ENCODE measurements around the gene NXN. TPM values are rescaled to one million over a fixed set of nuclear protein-coding genes. Genes with fewer than 3 reads are reported as not detected.
A peak's percentile ranks its signal among the peaks of the same experiment; 100 is the strongest.
"Not testable (repeated sequence)": the region's sequence is repeated elsewhere in the genome, so short reads cannot be mapped to it uniquely, and the experiment has no call there.

Gene NXN
- polyA plus RNA-seq, 1 donor, result 32.7 TPM

DNA sequence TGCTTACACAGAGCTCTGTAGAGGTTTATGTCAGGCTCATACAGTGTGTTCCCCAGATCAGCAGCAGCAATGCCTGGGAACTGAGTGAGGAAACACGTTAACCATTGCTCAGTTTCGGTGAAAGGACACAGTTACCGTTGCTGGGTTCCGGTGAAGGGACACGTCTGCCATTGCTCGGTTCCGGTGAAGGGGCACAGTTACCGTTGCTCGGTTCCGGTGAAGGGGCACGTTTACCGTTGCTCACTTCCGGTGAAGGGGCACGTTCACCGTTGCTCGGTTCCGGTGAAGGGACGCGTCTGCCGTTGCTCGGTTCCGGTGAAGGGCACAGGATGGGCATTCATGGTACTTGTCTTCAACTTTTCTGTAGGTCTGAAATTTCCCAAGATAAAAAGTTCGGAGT, 115.7 kb downstream of the NXN start:
- no peak for DNase-seq

DNA sequence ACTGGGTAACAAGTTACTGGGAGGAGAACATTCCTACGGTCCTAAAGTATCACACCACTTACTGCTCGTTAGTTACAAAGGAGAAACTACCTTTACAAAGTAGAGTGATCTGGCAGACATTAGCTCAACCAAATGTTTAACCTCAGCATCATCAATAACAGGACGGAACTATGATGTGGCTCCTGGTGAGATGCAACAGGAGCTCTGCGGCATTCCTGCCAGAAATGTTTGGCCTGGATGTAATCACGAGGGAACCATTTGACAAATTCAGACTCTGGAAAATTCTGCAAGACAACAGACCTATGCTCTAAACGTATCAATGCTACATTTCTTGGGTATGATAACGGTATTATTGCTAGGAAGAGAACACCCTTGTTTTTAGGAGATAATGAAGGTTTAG, 117.0 kb downstream of the NXN start:
- DNase-seq, result no peak

DNA sequence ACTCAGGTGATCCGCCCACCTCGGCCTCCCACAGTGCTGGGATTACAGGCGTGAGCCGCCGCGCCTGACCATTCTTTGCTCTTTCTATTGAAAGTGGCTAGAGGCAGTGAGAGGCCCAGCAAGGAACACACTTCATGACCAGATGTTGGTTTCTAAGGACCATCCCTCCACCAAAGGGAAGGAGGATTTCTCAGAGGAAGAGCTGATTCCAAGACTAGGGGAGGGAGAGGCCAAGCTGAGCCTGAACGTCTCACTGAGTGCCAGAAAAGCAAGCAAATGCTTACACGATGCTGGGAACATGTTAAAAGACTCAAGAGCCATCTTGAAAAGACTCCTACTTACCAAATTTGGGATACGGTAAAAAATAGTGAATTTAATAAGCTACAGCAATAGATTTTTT, 118.2 kb downstream of the NXN start:
- no peak for DNase-seq

GRCh38 chr17:860805-861204, 118.8 kb downstream of the NXN start:
- no peak for DNase-seq

DNA sequence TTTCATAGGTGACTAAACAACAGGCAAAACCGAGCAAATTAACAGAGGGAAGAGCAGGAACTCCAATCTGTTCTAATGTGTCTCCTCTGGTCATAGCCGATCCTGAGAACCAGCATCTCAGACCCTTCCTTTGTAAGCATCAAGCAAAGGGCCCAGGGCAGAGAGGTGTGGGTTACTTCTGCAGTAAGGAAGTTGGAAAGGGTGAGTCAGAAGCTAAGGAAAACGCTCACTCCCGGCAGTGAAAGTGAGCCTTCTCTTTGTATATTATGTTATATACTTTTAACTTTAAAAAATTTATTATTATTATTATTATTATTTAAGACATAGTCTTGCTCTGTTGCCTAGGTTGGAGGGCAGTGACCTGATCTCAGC, 119.8 kb downstream of the NXN start:
- no peak for DNase-seq

DNA sequence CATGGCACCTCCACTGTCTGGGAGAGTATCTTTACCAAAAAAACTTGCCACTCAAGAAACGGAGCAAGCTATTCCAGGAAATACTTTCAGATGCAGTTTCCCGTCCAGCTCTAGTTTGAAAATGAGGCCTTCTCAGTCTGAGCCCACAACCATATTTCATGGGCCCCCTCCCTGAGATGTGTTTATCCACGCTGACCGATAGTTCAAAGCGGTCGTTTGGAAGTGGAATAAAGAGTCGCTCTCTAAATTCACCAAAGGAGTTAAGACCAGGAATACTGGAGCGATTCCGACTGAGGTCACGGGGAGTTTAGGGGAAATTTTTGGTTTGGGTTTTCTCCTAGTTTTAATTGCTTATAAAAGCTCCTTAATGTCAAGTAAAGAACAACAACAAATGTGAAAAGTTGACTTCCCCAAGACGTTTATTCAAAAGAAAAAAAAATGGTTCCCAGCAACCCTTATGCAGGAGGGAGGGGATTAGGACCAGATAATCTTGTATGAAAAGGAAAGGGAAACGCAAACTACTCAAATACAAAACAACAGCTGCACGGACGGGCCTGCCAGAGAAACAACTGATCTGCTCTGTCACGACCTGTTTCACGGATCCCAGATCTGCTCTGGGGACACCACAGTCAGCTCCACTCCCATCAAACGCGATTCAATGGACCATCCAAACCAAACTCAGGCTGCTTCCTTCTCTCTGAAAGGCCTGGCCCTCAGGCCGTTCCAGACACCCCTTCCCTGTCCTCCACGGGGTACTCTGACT, 120.3 kb downstream of the NXN start:
- DNase-seq, result peak; percentile 83

DNA sequence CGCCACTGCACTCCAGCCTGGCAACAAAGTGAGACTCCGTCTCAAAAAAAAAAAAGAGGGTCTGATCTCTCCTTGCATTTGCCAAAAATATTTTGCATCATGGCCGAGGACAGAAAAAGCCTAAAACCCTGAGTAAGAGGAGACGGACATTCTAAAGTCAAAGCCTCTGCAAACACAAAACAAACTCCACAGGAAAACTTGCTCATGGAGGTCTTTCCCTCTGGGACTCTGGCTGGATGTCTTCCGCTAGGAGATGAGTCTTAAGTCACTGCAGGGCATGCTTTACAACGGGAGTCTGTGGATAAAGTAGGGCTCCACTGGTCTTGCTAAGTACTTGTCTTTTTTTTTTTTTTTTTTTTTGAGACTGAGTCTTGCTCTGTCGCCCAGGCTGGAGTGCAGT, 123.4 kb downstream of the NXN start:
- no peak for DNase-seq

DNA sequence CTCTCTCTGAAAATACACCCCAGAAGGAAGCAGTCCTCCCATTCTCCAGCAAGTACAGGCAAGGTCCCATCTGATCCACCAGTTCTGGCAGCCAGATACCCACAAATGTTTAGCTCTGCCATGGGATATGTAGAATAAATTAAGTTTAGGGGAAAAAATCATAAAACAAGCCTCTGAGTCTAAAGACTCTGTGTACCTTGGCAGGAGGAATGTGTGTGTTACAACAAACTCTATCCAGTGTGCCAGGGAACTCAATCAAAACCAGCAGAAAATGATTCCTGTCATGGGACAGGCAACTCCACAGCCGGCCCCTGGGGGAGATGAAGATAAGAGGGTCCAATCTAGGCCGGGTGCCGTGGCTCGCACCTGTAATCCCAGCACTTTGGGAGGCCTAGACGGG, 124.0 kb downstream of the NXN start:
- no peak for DNase-seq

- not testable (repeated sequence) for DNase-seq
Measured at GRCh38 chr17:852850-853249, 126.7 kb downstream of the NXN start.

GRCh38 chr17:852349-852748, 127.2 kb downstream of the NXN start:
- no peak for DNase-seq

- no peak for DNase-seq
Measured at GRCh38 chr17:851924-852323, 127.7 kb downstream of the NXN start.

GRCh38 chr17:850851-851763, 128.5 kb downstream of the NXN start:
- no peak for DNase-seq

DNA sequence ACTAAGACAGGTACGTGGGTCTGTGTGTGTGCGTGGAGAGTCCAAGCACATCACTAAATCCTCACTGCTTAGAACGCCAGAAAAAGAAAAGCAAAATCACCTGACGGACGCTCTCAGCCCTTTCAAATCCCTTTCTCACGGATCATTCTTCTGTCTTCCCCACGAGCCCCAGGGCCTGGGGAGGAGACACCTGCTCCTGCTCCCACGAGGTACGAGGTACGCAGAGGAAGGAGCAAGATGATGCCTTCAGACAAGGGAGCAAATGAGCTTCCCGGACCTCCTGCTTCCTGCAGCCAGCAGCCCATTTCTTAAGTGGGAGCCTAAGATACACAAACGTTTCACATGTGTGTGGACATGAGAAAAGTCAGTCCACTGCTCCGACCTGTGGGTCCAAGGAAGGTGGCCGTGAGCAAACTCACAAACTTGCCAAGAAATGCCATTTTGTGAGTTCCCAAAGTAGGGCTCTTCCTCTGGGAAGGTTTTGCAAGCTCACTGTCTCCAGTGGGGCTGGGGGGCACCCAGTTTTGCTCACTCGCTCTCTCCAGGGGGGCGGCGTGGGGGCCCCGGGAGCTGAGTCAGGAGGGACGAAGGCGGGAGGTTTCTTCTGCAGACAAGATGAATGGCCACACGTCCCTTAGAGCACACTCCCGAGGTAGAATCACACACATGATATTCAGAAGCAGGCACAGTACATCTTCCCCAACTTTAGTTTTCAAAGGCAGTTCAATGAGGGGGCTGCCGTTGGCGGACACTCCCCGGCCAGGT, 129.3 kb downstream of the NXN start:
- DNase-seq, result no peak

DNA sequence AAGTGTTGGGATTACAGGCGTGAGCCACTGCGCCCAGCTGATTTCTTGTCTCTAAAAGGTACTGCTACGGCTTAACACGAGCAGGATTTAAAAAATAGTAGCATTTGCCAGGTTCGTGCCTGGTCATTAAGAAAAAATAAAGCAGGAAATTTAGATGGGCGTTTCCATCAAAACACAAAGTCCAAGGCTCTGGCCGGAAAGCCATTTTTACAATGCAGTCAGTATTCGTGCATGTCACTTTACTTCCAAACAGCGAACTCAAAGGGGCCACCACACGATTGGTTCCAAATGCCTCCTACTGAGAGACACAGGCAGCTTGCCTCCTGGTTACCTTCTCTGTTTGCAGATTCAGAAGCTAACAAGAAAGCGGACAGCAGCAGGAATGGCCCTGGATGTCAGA, 131.2 kb downstream of the NXN start:
- DNase-seq, result no peak

GRCh38 chr17:846901-847843, 132.4 kb downstream of the NXN start:
- DNase-seq, result no peak

- DNase-seq, result no peak
Measured at GRCh38 chr17:841313-841712, 138.3 kb downstream of the NXN start.

- no peak for DNase-seq
Measured at GRCh38 chr17:838486-838885, 141.1 kb downstream of the NXN start.

GRCh38 chr17:836151-836550, 143.4 kb downstream of the NXN start:
- DNase-seq, result no peak

DNA sequence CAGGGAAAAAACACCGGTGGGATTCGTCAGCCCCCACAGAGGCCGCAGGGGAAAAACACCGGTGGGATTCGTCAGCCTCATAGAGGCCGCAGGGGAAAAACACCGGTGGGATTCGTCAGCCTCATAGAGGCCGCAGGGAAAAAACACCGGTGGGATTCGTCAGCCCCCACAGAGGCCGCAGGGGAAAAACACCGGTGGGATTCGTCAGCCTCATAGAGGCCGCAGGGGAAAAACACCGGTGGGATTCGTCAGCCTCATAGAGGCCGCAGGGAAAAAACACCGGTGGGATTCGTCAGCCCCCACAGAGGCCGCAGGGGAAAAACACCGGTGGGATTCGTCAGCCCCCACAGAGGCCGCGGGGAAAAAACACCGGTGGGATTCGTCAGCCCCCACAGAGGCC, 143.9 kb downstream of the NXN start:
- not testable (repeated sequence) for DNase-seq

GRCh38 chr17:835263-835662, 144.3 kb downstream of the NXN start:
- DNase-seq, result no peak

DNA sequence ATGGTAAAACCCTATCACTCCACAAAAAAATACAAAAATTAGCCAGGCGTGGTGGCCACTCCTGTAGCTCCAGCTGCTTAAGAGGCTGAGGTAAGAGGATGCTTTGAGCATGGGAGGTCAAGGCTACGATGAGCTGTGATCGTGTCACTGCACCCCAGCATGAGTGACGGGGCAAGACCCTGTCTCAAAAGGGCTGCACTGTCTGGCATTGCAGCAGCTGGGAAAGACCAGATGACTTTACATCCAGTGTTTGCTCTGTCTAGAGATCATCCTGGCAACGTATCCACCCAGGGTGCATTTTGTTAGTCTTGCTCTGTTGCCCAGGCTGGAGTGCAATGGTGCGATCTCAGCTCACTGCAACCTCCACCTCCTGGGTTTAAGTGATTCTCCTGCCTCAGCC, 145.4 kb downstream of the NXN start:
- DNase-seq, result no peak

- DNase-seq, result no peak
Measured at GRCh38 chr17:830950-831349, 148.6 kb downstream of the NXN start.
